Measurements from ENCODE around the gene CHCT1. TPM values are rescaled to one million over a fixed set of nuclear protein-coding genes. Genes with fewer than 3 reads are reported as not detected.
"Not testable (repeated sequence)": the region's sequence is repeated elsewhere in the genome, so short reads cannot be mapped to it uniquely, and the experiment has no call there.

The CHCT1 gene
- total RNA-seq, 1 donor from 2014 or later, result not detected

DNA sequence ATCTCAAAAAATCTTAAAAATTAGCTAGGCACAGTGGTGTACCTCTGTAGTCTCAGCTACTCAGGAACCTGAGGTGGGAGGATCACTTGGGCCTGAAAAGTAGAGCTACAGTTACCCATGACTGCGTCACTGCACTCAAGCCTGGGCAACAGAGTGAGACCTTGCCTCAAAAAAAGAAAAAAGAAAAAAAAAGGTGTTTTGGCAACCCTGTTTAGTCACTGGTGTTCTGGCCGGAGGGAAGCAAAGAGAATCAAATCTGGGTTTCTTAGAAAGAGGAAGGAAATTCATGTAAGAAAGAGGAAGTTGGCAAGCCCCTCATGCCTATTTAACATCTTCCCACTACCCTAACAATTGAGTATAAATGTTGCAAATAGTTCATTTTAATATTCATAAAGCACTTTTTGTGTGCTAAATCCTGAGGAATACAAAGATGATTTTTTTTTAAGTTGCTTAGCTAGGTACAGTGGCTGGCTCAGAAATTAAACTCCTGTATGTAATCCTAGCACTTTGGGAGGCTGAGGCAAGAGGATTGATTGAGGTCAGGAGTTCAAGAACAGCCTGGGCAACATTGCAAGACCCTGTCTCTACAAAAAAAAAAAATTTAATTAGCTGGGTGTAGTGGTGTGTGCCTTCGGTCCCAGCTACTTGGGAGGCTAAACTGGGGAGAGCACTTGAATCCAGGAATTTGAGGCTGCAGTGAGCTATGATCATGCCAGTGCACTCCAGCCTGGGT, 23.9 kb upstream of the CHCT1 start:
- no peak for DNase-seq (ENCODE audit: low spot score)

DNA sequence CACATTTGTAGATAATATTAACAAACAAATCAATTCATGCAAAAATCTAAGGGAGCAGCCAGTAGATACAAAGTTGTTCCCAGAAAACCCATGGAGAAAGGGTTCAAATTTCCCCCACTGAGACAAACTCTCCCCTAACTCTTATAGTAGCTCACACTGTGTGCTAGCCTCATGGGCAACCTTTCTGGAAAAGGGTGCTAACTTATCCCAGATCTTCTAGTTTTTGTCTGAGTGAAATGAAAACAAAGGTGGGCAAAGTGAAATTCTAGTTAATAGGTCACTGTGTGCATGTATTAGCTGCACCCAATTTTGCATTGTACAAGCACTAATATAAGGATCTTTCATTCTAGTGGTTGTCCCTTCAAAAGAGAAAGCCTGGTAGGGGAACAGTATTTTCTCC, 20.5 kb upstream of the CHCT1 start:
- no peak for DNase-seq (ENCODE audit: low spot score)

DNA sequence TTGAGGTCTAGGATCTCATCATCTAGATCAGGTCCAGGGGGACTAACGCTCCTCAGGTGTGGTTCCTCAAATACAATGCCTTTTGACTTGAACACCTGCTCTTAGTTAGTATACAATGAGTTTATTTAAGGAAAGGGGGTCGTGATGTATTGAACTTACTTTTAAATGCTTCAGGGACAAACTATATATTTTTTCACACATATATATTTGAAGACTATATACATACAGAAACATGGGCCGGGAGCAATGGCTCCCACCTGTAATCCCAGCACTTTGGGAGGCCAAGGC, 18.8 kb upstream of the CHCT1 start:
- DNase-seq (ENCODE audit: low spot score), result no peak

DNA sequence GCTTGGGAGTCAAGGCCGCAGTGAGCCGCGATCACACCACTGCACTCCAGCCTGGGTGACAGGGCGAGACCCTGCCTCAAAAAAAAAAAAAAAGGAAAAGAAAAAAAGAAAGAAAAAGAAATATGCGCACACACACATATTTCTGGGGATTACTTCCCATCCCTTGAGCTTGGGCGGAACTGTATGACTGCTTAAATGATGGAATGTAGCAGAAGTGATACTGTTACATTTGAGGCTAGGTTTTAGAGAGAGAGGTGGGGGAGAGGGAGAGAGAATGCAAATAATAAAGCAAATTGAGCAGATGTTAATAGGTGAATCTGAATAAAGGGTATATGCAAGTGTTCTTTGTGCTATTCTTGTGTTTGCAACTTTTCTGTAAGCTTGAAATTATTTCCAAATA, 18.3 kb upstream of the CHCT1 start:
- peak; percentile 42 for DNase-seq (ENCODE audit: low spot score)

DNA sequence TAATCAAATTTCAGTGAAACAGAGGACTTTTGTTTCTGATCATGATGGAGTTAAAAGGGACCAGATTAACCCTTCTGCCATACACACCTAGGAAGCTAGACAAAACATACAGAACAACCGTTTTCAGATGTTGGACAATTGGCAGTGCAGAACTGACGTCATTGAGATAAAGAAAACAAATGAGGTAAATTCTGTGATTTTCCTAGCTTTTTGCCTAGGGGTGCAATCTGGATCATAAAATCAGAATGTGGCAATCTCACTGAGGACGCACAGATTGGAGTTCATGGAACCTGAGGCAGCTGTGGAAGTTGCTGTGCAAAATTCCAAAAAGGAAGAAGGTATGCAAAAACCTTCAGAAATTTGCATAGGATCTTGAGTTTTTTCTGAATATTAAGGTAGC, 15.4 kb upstream of the CHCT1 start:
- DNase-seq (ENCODE audit: low spot score), result no peak

DNA sequence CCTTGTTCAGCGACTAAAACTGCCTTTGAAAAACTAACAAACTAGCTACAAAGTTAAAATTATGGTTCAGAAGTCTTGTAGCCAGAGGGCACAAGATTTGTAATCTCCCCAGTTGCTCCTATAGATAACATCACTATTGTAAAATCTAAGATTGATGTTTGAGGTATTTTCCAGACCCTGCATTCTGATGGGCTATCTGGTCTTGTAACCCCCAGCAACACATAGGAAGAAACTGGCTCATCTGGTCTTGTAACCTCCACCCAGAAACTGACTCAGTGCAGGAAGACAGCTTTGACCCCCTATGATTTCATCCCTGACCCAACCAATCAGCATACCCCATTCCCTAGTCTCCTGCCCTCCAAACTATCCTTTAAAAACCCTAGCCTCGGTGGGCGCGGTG, 12.3 kb upstream of the CHCT1 start:
- DNase-seq (ENCODE audit: low spot score), result no peak

DNA sequence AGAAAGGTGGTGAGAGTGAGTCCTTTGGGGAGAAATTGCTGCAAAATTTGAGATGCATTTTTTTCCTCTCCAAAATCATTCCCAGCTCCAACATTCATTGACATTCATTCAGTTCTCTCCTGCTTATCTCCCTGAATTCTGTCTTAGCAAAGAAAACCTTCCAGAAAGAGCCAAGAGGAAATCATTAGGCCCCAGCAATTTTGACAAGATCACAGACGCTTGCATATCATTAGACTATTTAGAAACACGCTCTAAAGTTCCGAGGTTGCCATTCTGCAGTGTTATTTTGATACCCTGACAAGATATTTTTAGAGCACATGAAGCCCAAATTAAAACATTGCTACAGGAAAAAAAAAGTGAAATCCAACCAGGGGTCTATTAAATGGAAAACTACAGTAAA, 9.6 kb upstream of the CHCT1 start:
- no peak for DNase-seq (ENCODE audit: low spot score)

DNA sequence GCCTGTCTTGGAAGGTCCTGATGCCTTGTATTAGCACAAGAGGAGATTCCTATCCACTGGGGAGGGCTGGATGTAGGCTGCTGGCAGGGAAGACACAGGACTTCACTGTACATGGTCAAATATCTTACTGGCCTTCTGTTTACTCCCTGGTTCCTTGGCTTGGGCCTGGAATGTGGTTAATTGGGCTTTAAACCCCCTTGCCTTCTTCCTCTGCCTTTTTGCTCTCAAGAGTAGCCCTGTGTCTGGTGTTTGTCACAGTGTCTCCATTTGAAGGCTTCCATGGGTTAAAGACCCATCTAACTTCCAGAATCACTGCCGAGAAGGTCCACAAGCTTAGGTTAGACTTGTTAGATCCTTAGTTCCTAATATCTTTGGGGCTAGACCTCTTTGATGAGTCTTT, 7.1 kb upstream of the CHCT1 start:
- DNase-seq (ENCODE audit: low spot score), result no peak

DNA sequence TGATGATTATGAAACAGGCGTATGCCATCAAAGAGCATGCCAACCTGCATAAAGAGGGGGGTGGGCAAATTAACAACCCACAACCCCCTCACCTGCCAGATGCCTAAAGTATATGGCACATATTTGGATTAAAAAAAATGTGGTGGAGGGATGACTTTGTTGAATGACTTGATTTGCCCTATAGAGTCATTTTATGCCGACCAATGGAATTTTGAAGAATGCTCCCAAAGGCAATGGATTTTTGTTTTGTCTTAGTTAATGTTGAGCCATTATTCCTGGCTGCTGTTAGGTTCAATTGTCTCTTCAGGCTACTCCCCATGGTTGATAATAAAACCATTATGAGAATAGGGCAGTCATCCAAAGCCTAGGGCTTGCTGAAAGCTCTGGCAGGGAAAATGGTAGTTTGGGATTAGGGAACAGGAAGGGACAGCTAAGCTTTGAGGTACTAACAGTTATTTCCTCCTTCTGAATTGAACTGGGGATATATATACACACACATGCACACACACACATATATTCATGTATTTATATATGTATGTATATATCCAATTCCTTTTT, 5.8 kb upstream of the CHCT1 start:
- no peak for DNase-seq (ENCODE audit: low spot score)

DNA sequence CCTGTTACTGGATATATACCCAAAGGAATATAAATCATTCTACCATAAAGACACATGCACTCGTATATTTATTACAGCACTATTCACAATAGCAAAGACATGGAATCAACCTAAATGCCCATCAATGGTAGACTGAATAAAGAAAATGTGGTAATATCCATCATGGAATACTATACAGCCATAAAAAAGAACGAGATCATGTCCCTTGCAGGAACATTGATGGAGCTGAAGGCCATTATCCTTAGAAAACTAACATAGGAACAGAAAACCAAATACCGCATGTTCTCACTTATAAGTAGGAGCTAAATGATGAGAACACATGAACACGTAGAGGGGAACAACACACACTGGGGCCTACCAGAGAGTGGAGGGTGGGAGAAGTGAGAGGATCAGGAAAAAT, 3.3 kb upstream of the CHCT1 start:
- DNase-seq (ENCODE audit: low spot score), result not testable (repeated sequence)

DNA sequence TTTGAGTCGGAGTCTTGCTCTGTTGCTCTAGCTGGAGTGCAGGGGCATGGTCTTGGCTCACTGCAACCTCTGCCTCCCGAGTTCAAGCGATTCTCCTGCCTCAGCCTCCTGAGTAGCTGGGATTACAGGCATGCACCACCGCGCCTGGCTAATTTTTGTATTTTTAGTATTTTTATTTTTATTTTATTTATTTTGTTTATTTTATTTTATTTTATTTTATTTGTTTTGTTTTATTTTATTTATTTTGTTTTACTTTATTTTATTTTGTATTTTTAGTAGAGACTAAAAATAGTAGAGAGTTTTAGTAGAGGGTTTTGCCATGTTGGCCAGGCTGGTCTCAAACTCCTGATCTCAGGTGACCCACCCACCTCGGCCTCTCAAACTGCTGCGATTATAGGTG, 2.4 kb upstream of the CHCT1 start:
- DNase-seq (ENCODE audit: low spot score), result not testable (repeated sequence)

DNA sequence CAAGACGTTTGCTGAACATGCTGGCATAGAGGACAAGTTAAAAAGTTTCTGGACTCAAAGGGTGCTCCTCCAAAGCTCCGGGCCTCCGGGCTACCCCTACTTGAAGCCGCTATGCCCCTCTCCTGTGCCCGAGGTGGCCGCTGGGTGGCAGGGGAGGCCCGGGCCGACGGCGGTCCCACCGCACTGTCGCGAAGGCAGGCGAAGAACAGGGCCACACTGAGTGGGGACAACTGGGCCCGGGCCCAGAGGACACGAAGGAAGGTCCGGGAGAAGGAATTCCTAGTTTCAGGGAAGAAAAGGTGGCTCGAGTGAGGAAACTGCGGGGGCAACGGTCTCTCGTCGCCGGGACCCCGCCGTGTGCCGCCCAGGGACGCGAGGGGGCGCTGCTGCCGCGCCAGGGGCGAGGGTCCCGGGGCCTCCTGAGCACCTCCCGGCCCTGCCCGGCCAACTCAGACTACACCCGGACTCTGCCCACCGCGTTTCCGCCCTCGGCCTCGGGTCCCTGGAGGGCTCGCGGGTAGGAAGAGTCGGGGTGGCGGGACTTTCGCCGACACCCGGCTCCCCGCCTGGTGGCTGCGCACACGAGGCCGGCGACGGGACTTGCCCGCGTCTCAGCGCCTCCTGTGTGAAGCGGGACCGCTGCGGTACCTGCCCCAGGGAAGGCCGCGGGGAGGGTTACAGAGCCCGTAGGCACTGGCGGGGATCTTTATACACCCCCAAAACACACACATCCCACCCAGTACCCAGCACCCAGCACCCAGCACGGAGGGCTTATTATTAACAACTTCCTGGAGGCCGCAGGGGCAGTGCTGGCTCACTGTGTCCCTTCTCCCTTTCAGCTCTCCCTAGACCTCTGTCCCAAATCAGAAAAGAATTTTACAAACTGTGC, 772 bp upstream of the CHCT1 start:
- peak; percentile 44 for DNase-seq (ENCODE audit: low spot score)

DNA sequence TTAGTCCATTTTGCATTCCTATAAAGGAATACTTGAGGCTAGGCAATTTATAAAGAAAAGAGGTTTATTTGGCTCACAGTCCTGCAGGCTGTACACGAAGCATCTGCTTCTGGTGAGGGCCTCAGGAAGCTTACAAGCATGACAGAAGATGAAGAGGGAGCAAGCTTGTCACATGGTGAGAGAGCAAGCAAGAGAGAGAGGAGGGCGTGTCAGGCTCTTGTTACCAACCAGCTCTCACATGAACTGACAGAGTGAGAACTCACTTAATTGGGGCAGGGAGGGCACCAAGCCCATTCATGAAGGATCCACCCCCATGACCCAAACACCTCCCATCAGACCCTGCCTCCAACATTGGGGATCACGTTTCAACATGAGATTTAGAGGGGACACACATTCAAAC, 1.6 kb downstream of the CHCT1 start:
- no peak for DNase-seq (ENCODE audit: low spot score)

DNA sequence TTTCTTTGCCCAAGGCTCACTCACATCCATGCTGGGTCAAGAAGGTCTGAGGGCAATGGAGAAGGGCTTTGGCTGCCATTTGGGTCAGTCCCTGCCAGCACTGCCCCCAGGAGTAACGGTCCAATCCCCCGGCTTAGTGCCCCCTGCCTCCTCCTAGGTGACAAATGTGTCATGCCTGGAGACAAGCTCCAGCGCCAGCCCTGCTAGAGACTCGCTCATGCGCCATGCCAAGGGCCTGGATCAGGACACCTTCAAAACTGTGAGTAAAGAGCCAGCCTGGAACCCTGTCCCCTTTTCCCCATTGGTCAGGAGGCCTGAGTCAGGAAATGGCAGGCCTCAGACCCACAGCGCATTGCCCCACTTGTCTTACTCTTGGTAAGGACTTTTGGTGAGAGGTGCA, 3.3 kb downstream of the CHCT1 start:
- DNase-seq (ENCODE audit: low spot score), result no peak

DNA sequence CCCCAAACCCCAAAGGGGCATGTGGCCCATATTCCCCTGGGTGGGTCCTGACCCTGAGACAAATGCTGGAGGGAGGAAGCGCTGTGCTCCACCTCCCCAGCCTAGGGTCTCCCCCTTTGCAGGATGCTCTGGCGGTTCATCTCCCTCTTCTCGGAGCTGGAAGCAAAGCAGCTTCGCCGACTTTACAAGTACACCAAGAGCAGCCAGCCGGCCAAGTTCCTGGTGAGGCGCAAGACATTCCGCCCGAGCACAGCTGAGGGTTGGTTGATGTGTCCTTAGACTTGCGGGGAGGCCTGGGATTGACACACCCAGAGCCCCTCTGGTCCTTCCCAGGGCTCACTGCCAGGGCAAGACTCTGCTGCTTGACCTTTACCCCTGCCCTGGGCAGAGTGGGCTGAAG, 4.3 kb downstream of the CHCT1 start:
- no peak for DNase-seq (ENCODE audit: low spot score)

DNA sequence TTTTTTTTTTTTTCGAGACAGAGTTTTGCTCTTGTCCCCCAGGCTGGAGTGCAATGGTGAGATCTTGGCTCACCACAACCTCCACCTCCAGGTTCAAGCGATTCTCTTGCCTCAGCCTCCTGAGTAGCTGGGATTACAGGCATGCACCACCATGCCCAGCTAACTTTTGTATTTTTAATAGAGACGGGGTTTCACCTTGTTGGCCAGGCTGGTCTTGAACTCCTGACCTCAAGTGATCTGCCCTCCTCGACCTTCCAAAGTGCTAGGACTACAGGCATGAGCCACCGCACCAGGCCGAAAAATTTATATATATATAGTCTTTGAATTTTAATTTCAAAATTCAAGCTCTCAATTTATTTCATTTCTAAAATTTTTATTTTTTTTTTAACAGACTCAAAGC, 6.2 kb downstream of the CHCT1 start:
- not testable (repeated sequence) for DNase-seq (ENCODE audit: low spot score)

DNA sequence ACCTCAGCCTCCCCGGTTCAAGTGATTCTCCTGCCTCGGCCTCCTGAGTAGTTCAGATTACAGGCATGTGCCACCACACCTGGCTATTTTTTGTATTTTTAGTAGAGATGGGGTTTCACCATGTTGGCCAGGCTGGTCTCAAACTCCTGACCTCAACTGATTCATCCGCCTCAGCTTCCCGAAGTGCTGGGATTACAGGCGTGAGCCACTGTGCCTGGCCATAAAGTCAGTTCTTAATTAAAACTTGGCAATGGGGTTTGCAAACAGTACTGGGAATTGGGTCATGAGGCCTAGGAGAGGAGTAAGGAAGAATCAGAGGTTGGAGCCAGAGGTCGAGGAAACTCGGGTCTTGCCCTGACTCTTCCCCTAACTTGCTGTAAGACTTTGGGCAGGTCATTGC, 8.3 kb downstream of the CHCT1 start:
- not testable (repeated sequence) for DNase-seq (ENCODE audit: low spot score)

DNA sequence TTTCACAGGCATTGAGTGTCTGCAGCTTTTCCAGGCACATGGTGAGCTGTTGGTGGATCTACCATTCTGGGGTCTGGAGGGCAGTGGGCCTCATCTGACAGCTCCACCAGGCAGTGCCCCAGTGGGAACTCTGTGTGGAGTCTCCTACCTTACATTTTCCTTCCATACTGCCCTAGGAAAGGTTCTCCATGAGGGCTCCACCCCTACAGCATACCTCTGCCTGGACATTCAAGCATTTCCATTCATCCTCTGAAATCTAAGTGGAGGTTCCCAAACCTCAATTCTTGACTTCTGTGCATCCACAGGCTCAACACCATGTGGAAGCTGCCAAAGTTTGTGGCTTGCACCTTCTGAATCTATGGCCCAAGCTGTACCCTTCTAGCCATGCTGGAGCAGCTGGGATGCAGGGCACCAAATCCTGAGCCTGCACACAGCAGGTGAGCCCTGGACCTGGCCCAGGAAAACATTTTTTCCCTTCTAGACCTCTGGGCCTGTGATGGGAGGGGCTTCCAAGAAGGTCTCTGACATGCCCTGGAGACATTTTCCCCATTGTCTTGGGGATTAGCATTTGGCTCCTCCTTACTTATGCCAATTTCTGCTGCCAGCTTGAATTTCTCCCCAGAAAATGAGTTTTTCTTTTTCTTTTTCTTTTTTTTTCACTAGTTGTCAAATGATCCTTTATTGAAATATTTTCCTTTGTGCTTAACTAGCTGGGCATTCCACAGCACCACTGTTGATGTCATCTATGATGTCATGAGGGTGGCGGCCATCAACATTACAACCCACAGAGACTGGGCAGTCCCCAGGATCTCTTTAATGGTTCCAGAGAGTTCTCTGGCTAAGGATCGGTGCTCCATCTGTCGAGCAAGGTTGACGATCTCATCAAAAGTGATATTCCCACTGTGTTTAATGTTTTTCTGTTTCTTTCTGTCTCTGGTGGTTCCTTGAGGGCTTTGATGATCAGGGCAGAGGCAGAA, 11.0 kb downstream of the CHCT1 start:
- not testable (repeated sequence) for DNase-seq (ENCODE audit: low spot score)

DNA sequence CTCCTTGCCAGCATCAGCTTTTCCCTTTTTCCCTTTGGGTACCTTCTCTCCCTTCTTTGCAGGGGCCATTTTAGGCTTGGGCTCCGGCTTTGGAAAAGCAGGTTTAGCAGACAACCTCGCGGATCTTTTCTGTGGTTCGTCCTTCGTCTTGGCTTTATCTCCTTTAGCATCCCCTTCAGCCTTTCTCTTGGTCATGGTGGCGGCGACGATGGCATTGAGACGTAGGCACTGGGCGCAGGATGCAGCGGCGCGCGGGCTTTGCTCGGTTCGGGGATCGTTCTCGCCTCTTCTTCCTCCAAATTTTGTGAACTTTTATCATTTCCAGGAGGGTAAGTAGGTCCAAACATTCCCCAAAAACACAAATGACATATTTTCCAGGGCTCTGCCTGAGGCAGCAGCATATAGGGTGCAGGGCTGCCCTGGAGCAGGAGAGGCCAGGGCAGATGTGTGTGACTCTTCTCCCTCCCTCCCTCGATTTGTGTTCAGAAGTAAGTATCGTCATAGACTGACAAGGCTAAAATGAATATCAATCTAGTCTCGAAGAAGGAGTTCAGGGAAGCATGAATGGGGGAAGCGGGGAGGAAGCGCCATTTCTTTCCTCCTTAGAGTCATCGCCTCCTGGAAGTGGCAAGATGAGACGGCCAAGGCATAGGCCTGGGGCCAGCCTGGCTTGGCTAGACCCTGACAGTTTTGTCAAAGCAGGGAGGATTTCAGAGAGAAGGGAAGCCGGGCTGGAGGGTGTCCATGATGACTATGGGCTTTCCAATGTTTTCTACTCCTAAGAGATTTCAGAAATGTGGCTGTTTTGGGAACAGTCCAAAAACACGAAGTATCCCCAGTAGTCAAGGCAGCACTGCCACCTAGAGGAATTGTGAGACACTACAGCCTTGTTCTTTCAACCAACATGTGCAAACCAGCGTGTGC, 13.2 kb downstream of the CHCT1 start:
- DNase-seq (ENCODE audit: low spot score), result peak; percentile 91

DNA sequence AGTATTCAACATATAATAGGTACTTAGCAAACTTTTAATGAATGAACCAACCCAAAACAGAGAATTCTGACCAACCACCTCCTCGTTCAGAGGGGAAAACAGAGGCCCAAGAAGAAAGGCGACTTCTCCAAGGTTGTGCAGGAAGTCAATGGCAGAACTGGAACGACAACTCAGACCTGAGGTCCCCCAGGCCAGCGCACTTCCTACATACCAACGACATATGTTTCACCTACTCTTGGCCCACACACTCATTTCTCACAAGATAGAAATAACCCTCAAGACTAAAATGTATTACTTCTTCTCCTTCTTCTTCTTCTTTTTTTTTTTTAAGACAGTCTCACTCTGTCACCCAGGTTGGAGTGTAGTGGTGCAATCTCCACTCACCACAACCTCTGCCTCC, 14.4 kb downstream of the CHCT1 start:
- no peak for DNase-seq (ENCODE audit: low spot score)

DNA sequence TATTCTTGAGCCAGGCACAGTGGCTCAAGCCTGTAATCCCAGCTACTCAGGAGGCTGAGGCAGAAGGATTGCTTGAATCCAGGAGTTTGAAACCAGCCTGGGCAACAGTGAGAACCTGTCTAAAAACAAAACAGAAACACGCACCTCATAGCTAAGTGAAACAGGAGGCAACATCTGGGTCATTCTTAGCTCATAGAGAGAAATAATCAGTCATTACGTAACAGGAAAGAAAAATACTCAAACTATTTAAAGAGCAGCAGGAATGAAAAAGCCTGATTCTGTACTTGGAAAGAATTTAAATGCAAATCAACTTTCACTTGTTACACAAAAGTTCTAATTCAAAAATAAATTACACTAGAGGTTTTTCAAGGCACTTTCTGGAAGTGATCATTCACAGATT, 17.2 kb downstream of the CHCT1 start:
- DNase-seq (ENCODE audit: low spot score), result no peak

Data from umbilical cord (tissue), 2 donors.